ENCODE measurements around the gene NUP205.

The NUP205 gene

DNA sequence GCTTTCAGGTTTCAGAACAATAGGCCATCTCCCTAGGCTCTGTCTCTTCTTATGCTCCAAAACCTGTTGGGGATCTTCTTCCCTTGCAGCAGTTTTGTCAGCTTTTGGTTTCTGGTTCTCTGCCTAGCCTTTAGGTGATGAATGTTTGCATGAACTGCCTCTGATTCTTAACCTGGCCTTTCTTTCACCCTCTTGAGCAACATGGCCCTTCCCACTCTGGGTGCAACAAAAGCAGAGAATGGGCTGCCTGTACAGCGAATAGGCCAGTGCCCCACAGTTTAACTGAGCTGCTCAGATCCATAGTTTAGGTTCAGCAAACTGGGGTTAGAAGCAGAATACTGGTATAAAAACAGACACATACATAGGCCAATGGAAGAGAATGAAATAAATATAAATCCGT, 18.1 kb upstream of the NUP205 start:
- DNase-seq: no peak

DNA sequence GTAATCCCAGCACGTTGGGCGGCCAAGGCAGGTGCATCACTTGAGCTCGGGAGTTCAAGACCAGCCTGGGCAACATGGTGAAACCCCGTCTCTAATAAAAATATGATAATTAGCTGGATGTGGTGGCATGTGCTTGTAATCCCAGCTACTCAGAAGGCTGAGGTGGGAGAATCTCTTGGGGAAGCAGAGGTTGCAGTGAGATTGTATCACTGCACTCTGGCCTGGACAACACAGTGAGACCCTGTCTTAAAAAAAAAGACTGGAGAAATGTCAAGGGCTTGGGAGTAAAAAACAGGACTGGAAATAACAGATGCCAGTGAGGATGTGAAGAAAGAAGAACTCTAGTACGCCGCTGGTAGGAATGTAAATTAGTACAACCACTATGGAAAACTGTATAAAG, 16.7 kb upstream of the NUP205 start:
- DNase-seq: no peak

DNA sequence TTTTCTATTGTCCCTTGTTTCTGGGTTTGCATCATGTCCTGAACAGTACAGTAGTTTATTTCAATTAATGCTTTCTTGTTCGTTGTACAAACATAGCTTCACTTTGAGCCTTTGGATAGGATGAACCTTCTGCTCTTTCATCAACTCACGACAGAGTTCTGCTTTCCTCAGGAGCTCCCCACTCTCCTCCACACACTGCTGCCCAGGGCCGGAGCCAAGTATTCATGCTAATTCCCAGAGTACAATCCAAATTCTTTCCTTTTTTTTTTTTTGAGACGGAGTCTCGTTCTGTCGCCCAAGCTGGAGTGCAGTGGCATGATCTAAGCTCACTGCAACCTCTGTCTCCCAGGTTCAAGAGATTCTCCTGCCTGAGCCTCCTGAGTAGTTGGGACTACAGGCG, 7.5 kb upstream of the NUP205 start:
- DNase-seq: no peak

DNA sequence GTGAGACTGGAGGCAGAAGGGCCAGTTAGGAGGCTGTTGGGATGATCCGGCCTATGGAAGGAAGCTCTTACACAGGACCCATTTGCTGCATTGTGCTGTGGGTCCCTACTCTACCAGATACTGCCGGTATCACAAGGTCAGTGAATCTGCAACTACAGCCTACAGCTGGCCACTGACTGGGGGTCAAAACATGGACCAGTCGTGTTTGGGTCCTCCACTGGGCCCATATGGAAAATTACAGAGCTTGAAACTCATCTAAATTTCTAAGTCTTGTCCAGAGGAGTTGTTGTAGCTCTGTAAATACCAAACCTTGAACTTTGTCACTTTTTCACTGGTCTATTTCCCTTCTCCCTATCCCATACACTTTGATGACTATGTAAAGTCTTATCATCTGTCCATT, 5.6 kb upstream of the NUP205 start:
- DNase-seq: no peak

DNA sequence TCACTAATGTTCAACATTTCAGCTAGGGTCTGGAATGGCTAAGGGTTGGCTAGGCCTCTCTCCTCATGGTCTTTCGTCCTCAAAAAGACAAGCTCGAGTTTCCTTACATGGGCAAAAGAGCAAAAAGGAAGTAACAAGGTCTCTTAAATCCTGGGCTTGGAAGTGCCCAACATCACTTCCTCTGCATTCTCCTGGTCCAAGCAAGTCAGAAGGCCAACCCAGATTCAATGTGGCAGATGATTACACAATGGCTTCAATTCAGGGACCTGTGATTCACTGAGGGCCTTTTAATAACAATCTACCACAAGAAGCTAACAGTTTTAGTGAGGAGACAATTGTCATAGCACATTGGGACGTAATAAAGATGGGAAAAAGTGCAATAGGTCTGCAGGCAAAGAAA, 4.4 kb upstream of the NUP205 start:
- no peak for DNase-seq

DNA sequence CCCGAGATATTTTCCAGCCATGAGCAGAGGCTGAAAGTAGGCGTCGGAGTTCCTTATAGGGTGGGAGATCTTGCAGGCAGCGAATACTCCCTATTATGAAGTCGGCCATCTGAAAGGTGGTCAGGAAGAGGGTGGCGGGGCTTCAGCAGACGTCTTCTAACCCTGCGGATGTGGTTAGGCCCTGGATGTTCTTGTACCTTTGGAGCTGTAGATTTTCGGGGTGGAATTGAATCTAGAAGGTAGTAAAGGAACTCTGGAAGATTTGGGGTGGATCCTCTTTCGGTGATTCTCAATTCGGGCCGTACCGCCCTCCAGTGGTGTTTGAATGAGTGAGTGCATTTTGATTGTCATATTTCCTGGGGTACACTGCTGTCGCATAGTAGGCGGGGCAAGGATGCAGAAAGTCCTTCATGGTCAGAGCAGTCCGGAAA, 635 bp downstream of the NUP205 start:
- peak; percentile 84 for DNase-seq

DNA sequence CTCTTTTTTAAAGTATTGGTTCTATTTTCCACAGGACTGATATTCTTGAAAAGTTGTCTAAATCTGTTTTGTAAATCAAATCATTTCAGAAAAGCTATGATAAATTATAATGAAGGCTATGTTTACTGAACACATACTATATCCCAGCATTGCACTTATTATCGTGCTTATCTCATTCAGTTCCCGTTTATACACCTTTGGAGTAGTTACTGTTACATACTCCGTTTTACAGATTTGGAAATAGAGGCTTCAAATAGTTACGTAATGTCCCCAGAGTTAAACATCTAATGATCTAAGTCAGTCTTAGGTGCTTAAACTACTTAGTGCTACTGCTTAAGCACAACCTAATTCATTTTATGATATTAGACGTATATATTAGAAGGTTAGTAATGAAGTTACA, 1.2 kb downstream of the NUP205 start:
- DNase-seq: no peak

DNA sequence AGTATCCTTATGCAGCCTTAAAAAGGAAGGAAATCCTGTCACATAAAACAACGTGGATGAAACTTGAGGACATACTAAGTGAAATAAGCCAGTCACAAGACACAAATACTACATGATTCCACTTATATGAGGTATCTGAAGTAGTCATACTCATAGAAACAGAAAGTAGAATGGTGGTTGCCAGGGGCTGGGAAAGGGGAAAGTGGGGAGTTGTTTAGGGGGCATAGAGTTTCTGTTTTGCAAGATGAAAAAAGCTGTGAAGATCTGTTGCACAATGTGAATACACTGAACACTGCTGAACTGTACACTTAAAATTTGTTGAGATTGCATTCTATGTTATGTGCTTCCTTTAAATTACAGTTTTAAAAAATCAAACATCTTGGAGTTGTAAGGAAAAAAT, 2.9 kb downstream of the NUP205 start:
- no peak for DNase-seq

DNA sequence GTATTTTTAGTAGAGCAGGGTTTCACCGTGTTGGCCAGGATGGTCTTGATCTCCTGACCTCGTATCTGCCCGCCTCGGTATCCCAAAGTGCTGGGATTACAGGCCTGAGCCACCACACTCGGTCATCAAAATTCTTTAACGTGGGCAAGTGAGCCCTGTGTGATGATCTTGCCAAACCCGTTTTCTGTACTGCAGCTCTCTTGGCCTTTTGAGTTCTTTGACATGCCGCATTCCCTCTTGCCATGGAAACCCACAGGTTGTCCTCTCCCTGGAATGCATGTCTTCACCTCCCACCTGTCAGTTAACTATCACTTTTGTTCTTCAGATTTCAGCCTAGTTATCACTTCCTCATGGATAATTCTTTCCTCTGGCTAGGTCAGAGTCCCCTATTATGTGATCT, 5.0 kb downstream of the NUP205 start:
- DNase-seq: no peak

DNA sequence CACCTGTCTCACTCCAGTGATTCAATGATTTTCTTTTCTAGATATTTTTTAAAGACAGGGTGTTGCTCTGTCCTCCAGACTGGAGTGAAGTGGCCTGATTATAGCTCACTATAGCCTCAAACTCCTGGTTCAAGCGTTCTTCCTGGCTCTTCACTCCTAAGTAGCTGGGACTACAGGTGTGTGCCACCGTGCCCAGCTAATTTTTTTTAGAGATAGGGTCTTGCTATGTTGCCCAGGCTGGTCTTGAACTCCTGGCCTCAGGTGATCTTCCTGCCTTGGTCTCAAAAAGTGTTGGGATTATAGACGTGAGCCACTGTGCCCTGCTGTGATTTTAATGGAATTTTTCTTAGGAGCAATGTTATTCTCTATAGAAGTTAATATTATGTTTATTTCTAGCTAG, 14.1 kb downstream of the NUP205 start:
- no peak for DNase-seq

DNA sequence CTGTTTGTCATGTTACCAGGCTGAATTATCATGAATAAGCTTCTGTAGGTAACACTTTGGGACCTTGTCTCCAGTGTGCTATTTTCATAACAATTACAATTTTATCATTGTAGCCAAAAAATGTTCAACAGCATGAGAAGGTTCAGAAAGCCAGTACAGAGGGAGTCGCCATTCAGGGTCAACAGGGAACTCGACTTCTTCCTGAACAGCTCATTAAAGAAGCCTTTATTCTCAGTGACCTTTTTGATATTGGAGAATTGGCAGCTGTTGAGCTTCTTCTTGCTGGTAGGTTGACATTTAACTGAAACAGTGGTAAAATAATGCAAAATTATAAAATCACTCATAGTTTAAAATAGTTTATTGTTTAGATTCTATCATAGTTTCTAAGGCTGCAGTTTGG, 15.8 kb downstream of the NUP205 start:
- no peak for DNase-seq

DNA sequence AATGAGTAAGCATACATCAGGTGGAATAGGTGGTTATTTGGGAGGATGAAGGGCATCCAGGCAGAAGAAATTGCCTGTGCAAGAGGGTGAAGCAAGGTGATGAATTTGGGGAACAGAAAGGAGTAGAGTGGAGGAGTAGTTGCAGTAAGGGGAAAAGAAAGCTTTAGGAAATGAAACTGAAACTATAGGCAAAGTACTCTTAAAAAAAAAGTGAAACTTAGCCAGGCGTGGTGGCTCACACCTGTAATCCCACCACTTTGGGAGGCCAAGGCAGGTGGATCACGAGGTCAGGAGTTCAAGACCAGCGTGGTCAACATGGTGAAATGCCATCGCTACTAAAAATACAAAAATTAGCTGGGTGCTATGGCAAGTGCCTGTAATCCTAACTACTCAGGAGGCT, 17.6 kb downstream of the NUP205 start:
- DNase-seq: no peak

DNA sequence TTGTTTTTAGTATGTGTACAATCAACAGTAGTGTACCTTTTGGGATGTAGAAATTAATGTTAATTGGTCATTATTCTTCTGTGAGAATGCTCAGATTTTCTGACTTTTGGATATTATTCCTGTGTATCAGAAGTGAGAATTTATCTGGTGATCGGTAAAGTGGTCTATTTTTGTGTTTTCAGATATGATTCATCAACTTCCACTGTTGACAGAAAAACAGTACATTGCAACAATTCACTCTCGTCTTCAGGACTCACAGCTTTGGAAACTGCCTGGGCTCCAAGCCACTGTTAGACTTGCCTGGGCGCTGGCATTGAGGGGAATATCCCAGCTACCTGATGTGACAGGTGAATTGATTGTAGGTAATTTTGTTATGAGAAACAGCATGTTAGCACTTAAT, 20.9 kb downstream of the NUP205 start:
- no peak for DNase-seq

DNA sequence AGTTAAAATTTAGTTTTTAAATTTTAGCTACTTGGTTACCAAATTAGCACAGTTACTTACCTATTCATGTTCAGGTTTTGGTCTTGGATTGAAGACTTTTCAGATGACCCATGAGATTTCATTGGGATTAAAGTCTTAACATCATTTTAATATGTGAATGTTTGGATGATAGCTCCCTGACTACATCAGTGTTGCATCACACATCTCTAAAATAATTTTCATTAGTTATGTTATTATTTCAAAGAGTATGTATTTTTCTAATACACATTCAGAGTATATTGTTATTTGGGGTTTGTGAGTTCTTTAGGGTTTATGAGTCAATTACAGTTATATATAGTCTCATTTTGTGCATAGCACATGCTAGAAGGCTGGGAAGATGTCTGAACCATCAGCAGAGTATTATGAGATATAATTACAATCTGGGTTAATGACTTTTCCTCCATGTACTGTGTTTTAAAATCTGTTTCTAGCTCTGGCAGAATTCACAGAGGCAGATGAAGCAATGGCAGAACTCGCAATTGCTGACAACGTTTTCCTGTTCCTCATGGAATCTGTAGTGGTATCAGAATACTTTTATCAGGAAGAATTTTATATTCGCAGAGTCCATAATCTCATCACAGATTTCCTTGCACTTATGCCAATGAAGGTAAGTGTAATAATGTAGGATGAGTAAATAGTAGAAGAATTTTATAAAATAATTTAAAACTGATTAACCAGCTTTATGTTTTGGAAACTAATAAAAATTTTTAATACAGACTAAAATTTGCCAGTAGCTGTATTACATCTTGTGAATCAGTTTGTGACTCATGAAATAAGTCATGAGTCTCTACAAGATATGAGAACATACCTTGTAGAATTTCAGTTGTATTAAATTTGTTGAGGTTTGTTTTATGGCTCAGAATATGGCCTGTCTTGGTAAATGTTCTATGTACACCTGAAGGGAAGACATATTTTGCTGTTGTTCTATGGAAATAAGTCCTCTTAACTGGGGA, 26.9 kb downstream of the NUP205 start:
- no peak for DNase-seq

DNA sequence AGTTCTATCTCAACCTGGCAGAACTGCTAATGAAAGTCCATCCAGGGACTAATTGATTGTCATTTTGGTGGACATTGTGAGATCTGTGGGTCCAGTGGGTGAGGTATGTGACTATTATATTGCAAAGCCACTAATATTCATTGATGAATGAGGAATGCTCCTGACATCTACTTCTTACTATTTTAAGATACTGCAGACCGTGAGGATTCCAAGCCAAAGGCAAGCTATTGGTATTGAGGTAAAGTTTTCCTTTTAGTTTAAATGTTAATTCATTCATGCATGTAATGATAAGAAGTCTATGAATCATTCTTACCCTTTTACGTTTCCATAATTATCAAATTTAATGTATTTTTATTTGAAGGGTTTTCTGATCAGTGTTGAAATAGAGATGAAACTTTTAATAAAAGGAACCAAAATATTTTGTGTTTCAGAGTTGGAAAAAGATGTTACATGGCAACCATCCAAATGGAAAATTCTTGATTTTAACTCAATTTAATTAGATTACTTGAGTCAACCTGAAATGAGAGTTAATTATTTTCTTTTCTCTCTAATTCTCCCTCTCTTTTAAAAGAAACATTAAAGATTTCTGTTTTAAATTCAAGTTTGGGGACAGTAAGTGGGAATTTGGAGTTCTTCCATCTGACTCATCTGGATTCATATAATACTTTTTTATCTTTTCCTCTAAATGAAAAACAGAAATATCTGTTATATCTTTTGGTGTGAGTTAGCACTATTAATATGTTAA, 39.6 kb downstream of the NUP205 start:
- no peak for DNase-seq

DNA sequence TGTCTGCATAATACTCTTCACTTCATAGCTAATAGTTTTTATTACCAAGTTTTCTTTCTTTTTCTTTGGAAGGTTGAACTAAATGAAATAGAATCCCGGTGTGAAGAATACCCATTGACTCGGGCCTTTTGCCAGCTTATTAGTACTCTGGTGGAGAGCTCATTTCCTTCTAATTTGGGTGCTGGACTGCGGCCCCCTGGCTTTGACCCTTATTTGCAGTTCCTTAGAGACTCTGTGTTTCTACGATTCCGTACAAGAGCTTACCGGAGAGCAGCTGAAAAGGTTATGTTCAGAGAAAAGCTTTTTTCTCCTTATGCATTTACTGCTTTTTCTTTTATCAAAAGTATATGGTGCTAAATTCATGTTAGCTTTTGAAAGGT, 40.2 kb downstream of the NUP205 start:
- no peak for DNase-seq

DNA sequence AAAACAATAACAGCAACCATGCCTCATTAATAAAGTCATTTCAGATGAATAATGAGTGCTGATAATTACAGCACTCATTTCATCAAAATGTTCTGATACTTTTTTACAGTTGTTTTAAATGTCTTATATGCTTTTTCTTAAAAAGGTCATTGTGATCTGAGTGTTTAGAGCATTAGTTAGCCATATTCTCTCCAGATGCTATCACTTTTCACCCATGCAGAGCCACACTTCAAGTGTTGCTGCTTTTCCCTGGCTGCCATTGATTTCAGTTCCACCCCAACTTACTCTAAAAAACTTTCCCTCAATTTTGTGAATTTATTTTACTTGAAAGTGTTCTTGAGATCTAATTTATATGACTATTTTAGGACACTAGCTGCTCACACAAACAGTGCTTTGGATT, 41.8 kb downstream of the NUP205 start:
- no peak for DNase-seq

DNA sequence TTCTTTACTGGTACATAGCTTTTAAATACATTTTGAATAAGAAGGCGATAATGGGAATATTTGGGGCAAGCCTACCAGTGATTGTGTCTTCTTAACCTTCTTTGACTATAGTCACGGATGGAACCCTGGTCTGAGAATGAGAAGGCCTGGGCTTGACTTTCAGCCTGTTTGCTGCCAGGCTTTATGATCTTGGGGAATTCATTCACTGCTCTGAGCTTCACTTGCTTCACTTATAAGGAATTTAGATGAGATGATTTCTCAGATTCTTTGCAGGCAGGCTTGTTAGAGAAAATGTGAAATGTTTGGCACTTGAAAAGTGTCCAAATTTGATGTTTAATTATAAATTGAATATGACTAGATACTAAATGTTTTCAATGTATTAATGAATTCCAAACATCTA, 42.5 kb downstream of the NUP205 start:
- DNase-seq: no peak

DNA sequence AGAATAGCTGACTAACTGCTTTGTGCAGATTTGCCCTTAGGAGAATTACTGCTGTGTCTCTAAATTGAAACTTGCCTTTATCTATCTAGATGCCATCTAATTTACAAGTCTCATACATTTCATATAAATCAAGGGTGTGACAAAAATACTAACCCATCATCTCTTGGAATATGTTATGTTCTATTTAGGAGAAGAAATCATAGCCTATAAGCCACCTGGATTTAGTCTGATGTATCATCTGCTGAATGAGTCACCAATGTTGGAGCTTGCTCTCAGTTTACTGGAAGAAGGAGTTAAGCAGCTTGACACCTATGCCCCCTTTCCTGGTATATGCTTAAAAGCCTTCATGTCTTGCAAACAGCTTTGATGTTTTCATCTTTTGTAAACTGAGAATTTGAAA, 43.5 kb downstream of the NUP205 start:
- no peak for DNase-seq

DNA sequence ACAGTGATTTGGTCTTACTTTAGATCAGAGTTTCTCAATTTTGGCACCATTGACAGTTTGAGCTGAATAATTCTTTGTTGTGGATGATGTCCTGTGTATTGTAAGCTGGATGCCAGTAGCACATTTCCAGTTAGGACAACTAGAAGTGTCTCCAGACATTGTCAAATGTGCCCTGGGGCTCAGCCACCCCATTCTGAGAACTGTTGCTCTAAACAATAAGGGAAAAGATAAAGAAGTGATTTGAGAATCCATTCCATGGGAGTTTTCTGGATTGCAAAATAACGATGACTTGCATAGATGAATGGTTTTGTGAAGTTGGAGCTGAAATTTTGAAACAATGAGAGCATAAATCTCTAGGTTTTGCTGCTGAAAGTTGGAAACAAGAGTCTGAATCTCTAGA, 44.6 kb downstream of the NUP205 start:
- DNase-seq: no peak

DNA sequence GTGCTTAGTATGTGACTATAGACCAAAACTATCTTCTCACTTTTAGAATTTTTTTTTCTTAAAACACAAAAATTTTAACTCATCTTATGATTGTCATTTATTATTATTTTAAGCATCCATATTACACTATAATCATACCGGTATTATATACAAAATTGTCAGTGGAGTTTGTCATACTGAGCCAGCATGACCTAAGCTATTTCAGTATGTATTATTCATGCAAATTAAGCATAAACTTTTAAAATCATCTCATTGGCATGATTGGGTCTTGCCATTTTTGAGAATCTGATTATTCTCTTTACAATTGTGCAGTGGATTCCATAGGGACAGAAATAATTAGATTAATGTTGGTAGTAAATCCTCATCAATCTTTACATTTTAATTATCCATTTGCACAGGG, 58.4 kb downstream of the NUP205 start:
- DNase-seq: no peak

DNA sequence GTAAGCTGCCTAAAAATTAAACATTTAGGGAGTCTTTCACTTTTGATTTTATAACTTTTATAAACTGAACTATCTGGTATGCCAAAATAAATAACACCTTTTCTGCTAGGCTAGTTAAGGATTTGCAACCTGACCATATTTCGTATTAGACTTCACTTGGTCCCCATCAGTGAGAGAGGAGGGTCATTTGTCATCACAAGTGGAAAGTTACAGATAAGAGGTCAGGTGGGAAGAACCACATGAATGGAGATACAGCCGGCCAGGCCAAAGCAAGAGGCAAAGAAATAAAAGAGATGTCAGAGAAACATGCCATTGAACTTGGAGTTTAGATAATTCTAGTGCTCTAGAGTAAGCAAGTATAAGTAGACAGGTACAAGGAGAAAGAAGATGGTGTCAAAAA, 60.1 kb downstream of the NUP205 start:
- no peak for DNase-seq

DNA sequence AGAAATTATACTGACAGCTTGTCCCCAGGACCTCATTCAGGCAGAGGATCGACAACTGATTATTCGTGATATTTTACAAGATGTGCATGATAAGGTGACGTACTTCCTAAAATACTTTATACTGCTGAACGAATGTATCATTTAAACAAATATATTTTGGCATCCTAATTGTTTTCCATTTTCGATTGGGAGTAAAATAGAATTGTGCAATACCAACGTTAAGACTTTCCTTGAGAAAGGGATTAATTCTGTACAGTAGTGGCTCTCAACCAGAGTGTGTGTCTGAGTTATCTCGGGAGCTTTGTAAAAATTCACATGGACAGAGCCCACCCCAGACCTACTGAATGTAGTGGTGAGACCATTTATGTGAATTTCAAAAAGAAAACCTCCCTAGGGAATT, 60.8 kb downstream of the NUP205 start:
- no peak for DNase-seq

DNA sequence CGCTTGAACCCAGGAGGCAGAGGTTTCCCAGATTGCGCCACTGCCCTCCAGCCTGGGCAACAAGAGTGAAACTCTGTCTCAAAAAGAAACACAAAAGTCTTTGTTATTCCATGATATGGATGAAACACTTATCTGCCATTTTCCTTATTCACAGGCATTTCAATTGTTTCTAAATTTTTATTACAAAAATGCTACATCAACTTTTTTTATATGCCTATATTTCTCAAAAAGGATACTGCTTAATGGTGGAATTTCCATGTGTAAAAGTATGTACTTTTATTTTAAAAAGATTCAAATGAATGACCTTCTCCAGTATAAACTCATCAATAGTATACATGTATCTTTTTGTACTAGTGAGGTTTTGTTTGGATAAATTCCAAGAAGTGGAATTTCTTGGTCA, 62.7 kb downstream of the NUP205 start:
- DNase-seq: no peak
